ENCODE data around the gene TCF4. TPM values are rescaled to one million over a fixed set of nuclear protein-coding genes. Genes with fewer than 3 reads are reported as not detected.

TCF4 gene
- total RNA-seq, 4 donors from 2014 or later, result 58.0 to 84.3 (median 68.1) TPM

DNA sequence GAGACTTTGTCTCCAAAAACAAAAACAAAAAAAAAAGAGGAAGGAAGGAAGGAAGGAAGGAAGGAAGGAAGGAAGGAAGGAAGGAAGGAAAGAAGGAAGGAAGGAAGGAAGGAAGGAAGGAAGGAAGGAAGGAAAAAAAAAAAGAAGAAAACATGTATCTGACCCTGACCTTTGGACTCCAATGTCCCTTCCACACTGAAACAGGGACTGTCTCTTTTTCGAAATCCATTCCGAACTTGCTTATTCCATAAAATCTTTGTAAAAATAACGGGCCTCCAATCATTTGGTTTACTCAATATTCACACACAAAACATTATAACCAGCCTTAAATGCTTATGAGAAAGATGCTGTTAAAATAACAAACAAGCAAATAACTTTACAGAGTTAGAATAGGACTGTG, 225.7 kb downstream of the TCF4 start:
- DNase-seq (ENCODE audit: extremely low spot score), result no peak
- no peaks in the 10 kb centered on the region for H3K4me1 ChIP-seq
- no peaks in the 10 kb centered on the region for H3K9me3 ChIP-seq
- no peaks in the 10 kb centered on the region for H3K36me3 ChIP-seq
- intact Hi-C loops (cut with DNase I), result no loop called here
- TF ChIP-seq, protein P1, sequence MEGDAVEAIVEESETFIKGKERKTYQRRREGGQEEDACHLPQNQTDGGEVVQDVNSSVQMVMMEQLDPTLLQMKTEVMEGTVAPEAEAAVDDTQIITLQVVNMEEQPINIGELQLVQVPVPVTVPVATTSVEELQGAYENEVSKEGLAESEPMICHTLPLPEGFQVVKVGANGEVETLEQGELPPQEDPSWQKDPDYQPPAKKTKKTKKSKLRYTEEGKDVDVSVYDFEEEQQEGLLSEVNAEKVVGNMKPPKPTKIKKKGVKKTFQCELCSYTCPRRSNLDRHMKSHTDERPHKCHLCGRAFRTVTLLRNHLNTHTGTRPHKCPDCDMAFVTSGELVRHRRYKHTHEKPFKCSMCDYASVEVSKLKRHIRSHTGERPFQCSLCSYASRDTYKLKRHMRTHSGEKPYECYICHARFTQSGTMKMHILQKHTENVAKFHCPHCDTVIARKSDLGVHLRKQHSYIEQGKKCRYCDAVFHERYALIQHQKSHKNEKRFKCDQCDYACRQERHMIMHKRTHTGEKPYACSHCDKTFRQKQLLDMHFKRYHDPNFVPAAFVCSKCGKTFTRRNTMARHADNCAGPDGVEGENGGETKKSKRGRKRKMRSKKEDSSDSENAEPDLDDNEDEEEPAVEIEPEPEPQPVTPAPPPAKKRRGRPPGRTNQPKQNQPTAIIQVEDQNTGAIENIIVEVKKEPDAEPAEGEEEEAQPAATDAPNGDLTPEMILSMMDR (IDR thresholded peaks at IDR 0.05), result no peak
- TF ChIP-seq EP300 (IDR thresholded peaks at IDR 0.05) (no peak), POLR2AphosphoS5 (IDR thresholded peaks at IDR 0.05) (no peak), POLR2A (IDR thresholded peaks at IDR 0.05; ENCODE audit: low read depth) (no peak)
- H3K27ac ChIP-seq (replicated peaks in 1 of 4), result no peak overlapping the region
- 90% methylated on average over 3 of the region's 3 CpGs for WGBS
- H3K27me3 ChIP-seq, result no peaks in the 10 kb centered on the region
- H3K4me3 ChIP-seq, result no peak overlapping the region

DNA sequence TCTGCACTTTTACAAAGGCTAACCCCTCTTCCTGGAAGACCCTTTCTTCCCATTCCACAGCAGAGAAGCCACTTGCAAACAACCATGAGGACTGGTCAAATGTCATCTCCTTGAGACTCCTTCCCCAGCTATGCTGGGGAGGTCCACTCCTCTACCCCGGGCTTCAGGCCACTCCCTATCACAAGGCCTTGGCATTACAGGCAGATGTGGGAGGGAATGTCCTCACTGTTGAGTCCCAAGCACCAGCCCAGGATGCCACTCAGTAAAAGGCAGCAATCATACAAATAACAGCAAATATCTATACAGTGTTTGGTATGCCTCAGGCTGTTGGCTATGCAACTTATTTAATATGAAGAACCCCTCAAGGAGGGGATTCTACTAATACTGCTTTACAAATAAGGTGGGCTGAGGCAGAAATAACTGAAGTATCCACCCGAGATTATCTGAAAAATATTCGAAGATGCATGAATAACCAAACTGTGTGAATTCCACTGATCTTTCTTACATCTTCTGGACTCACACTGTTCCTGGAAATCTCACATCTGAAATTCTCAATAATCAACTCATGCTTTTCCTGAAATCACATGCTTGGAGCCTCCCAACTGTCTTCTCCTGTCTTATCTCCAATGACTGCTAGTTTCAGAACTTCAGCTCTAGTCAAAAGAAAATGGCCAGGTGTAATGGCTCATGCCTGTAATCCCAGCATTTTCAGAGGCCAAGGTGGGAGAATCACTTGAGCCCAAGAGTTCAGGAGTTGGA, 226.3 kb downstream of the TCF4 start:
- Histone ChIP-seq H3K27ac (replicated peaks in 1 of 4) (no peak overlapping the region), H3K4me3 (no peak overlapping the region), H3K4me1 (no peaks in the 10 kb centered on the region), H3K36me3 (no peaks in the 10 kb centered on the region), H3K9me3 (no peaks in the 10 kb centered on the region), H3K27me3 (no peaks in the 10 kb centered on the region)
- WGBS, result 96% methylated on average over 3 of the region's 3 CpGs
- DNase-seq (ENCODE audit: extremely low spot score), result no peak
- TF ChIP-seq POLR2AphosphoS5 (IDR thresholded peaks at IDR 0.05) (no peak), EP300 (IDR thresholded peaks at IDR 0.05) (no peak), POLR2A (IDR thresholded peaks at IDR 0.05; ENCODE audit: low read depth) (no peak)
- TF ChIP-seq, protein P1 (IDR thresholded peaks at IDR 0.05), result no peak
- intact Hi-C loops (cut with DNase I), result no loop called here

DNA sequence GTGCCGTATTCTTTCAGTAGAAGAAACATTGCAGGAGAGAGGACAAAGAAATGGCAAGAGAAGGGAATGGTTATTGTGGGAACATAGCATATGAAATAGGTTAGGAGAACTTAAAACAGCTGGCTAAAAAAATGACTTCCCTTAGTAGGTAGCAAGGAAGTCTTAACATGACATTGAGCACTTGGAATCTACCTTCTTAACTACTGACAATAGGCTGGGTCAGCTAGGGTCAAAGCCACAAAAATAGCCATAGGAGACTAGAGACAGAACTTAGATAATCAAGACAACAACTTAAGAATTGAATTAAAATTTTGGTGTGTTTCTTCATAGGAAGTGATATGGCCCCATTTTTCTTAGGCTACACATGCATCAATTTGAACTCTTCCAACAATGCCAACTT, 227.9 kb downstream of the TCF4 start:
- DNase-seq (ENCODE audit: extremely low spot score), result no peak
- H3K27me3 ChIP-seq, result no peaks in the 10 kb centered on the region
- intact Hi-C loops (cut with DNase I), result no loop called here
- TF ChIP-seq EP300 (IDR thresholded peaks at IDR 0.05), result no peak
- TF ChIP-seq, protein P1 (IDR thresholded peaks at IDR 0.05), result no peak
- no peak for TF ChIP-seq POLR2A (IDR thresholded peaks at IDR 0.05; ENCODE audit: low read depth)
- no peak for TF ChIP-seq POLR2AphosphoS5 (IDR thresholded peaks at IDR 0.05)
- no peaks in the 10 kb centered on the region for H3K36me3 ChIP-seq
- 80% methylated on average over 1 of the region's 1 CpG for WGBS
- no peaks in the 10 kb centered on the region for H3K4me1 ChIP-seq
- H3K4me3 ChIP-seq, result no peak overlapping the region
- H3K27ac ChIP-seq (replicated peaks in 1 of 4), result no peak overlapping the region
- no peaks in the 10 kb centered on the region for H3K9me3 ChIP-seq

DNA sequence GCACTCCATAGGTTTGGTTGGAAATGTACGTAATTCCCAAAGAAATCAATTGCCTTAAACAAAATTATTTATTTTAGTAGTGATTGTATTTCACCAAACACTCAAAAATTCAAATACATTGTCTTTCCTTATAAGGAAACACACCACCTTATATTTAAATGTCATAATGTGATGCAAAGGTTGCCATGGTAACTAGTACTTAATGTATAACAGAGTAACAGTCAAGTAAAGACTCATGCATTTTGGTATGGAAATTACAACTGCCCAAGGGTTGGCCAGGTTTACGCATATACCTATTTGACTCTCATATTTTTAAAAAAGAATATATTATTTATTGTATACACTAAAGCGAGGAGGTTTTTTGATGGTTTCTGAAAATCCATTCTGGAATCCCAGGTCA, 231.2 kb downstream of the TCF4 start:
- no peak overlapping the region for H3K4me3 ChIP-seq
- no peaks in the 10 kb centered on the region for H3K27me3 ChIP-seq
- TF ChIP-seq, protein P1 (IDR thresholded peaks at IDR 0.05), result no peak
- TF ChIP-seq EP300 (IDR thresholded peaks at IDR 0.05), result no peak
- TF ChIP-seq POLR2A (IDR thresholded peaks at IDR 0.05; ENCODE audit: low read depth), result no peak
- H3K27ac ChIP-seq (replicated peaks in 1 of 4), result no peak overlapping the region
- no peak for DNase-seq (ENCODE audit: extremely low spot score)
- peaks cover 0 to 9% (median 5%) of the 10 kb centered on the region in 4 donors for H3K4me1 ChIP-seq
- no peaks in the 10 kb centered on the region for H3K36me3 ChIP-seq
- intact Hi-C loops (cut with DNase I), result no loop called here
- 99% methylated on average over 3 of the region's 3 CpGs for WGBS
- H3K9me3 ChIP-seq, result no peaks in the 10 kb centered on the region

DNA sequence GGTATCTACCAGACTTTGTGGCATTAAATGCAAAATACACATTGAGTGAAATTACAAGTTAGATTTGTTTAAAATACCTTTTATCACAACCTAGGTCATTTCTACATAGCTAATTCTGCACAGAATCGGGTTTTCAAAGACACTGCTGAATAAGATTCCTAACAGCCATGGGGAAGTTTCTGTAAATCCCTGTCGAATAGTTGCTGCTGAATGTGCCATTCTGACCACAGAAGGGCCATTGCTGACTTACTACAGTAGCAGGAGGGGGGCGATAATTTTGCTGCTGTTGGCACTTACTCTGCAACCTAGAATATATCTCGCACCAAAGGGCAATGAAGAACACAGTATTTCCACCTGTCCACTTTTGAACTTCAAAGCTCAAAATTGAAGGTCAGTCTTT, 232.8 kb downstream of the TCF4 start:
- Histone ChIP-seq H3K27ac (replicated peaks in 1 of 4) (no peak overlapping the region), H3K36me3 (no peaks in the 10 kb centered on the region), H3K9me3 (no peaks in the 10 kb centered on the region), H3K4me3 (no peak overlapping the region), H3K4me1 (peaks cover 4 to 9% (median 6%) of the 10 kb centered on the region in 4 donors), H3K27me3 (no peaks in the 10 kb centered on the region)
- WGBS, result 67% methylated on average over 4 of the region's 4 CpGs
- TF ChIP-seq POLR2A (IDR thresholded peaks at IDR 0.05; ENCODE audit: low read depth), result no peak
- TF ChIP-seq EP300 (IDR thresholded peaks at IDR 0.05), result no peak
- TF ChIP-seq POLR2AphosphoS5 (IDR thresholded peaks at IDR 0.05), result no peak
- TF ChIP-seq, protein P1 (IDR thresholded peaks at IDR 0.05), result no peak
- intact Hi-C loops (cut with DNase I), result no loop called here
- no peak for DNase-seq (ENCODE audit: extremely low spot score)
